ENCODE results near the gene KCNMA1. TPM values are rescaled to one million over a fixed set of nuclear protein-coding genes. Genes with fewer than 3 reads are reported as not detected.

Gene KCNMA1
- total RNA-seq, 1 experiment from 2014 or later: 1.8 TPM

DNA sequence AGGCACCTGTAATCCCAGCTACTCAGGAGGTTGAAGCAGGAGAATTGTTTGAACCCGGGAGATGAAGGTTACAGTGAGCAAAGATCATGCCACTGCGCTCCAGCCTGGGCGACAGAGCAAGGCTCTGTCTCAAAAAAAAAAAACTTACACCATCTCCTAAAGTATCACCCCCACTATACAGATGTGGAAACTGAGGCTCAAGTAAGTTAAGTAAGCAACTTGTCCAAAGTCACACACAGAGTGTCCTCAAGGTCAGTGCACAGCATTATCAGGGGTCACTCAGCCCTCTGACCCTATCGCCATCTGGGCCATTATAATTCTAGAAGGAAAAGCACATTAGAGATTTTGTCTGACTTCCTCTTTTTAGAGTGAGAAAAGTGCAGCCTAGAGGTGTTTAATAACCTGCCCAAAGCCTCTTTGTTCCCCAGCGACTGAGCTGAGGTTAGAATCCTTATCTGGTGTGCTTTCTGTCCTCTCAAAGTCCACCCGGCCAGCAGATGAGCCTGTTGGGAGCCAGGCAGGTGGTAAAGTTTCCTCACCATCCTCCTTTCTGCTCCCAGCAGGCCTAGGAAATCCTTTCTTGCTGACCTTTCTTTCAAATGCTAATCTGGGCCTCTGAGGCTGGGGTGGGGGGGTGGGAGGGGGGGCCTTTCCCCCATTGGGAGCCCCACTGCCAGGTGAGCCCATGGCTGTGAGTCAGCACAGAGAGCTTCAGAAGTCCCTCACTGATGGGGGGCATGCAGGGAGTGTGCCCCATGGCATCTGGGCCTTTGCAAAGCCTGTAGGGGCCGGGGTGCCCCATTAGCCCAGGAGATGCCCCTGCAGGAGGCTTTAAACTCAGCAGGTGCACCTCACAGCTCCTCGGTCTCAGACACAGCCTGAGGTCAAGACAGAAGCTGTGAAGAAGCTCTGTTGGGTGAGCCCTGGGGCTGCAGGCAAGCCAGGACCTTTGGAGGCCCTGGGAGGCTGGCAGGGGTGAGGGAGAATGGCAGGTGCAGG lies 12.0 kb upstream of the KCNMA1 start:
- Histone ChIP-seq H3K4me3 (no peak overlapping the region), H3K4me1 (replicated peaks) (no peaks in the 10 kb centered on the region), H3K27ac (no peak overlapping the region), H3K27me3 (replicated peaks) (no peaks in the 10 kb centered on the region), H3K9me3 (replicated peaks) (0 out of 2 replicates have a peak, but pooled peaks cover 3% of the 10 kb centered on the region), H3K36me3 (no peaks in the 10 kb centered on the region)
- DNase-seq (ENCODE audit: low read depth in 1 of 2, low spot score in 2 of 2): no peak

DNA sequence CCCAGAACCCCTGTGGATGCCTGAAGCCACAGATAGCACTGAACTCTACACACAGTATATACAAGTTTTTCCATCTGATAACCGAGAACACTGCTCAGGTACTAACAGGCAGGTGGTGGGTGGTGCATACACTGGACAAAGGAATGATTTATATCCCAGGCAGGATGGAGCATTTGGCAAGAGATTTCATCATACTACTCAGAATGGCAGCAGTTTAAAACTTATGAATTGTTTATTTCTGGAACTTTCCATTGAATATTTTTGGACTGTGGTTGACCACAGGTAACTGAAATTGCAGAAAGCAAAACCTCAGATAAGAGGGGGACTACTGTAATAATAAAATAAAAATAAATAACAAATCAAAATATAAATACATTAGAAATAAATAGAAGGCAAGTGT lies 10.9 kb upstream of the KCNMA1 start:
- DNase-seq (ENCODE audit: low read depth in 1 of 2, low spot score in 2 of 2): no peak

DNA sequence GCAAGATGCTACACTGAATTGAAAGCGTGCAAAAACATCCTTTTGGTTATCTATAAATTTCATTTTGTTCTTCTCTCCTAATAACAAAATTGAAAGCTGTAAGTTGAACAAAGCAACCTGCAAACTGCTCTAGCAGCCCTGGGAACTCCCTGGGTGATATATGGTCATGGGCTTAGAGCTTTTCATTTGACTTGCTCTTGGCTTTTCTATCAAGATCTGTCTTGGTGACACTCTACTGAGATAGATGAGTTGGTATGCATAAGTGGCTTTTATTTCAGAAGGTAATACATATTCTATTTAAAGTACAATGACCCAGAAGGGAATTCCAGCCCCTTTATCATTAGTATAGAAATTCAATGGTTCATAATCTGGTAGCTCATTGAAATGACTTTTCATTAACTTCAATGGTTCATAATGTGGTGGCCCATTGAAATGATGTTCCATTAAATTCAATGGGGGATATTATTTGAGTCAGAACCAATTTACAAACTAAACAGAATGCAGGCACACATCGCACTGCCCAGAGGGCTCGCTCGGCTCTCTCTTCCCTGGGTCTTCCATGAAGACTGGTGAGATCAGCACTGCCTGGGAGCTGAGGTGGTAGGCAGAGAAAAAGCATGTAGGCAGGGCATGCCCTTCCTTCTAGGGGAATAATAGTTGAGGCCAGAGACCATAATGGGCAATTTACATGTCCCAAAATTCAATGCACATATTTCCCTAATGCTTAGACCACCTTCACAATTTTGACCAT lies 10.1 kb upstream of the KCNMA1 start:
- no peak for DNase-seq (ENCODE audit: low read depth in 1 of 2, low spot score in 2 of 2)
- H3K4me3 ChIP-seq: no peak overlapping the region
- H3K4me1 ChIP-seq (replicated peaks): no peaks in the 10 kb centered on the region
- H3K27me3 ChIP-seq (replicated peaks): no peaks in the 10 kb centered on the region
- H3K36me3 ChIP-seq: no peaks in the 10 kb centered on the region
- no peak overlapping the region for H3K27ac ChIP-seq
- no peaks in the 10 kb centered on the region for H3K9me3 ChIP-seq (replicated peaks)

More for the DNA sequence above, 10.9 kb upstream of the KCNMA1 start:
- Histone ChIP-seq H3K4me1 (replicated peaks) (no peaks in the 10 kb centered on the region), H3K4me3 (no peak overlapping the region), H3K9me3 (replicated peaks) (0 out of 2 replicates have a peak, but pooled peaks cover 3% of the 10 kb centered on the region), H3K27ac (no peak overlapping the region), H3K27me3 (replicated peaks) (no peaks in the 10 kb centered on the region), H3K36me3 (no peaks in the 10 kb centered on the region)

DNA sequence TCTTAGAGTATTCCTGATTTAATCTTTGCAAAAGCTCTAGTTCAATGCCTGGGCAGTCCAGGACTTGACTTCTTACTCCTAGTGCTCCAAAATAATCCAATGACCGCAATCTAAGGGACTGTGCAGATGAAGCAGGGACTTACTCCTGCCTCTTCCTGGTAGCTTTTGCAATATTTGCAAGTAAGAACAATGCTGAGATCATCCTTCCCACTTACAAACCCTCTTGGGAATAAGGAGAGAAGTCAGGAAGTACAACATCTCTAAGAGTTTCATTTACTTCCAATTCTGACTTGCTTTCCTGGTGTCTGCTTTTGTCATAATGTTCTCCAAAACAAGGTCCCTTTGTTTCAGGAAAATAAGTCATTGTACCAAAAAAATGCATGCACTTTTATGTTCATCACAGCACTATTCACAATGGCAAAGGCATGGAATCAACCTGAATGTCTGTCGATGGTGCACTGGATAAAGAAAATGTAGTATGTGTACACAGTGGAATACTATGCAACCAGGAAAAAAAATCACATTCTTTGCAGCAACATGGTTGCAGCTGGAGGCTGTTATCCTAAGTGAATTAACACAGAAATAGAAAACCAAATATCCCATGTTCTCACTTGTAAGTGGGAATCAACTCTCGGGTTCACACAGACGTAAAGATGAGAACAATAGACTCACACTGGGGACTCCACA lies 7.1 kb upstream of the KCNMA1 start:
- H3K27ac ChIP-seq: no peak overlapping the region
- H3K4me3 ChIP-seq: no peak overlapping the region
- H3K9me3 ChIP-seq (replicated peaks): no peaks in the 10 kb centered on the region
- no peaks in the 10 kb centered on the region for H3K36me3 ChIP-seq
- no peak for DNase-seq (ENCODE audit: low read depth in 1 of 2, low spot score in 2 of 2)
- H3K4me1 ChIP-seq (replicated peaks): no peaks in the 10 kb centered on the region
- no peaks in the 10 kb centered on the region for H3K27me3 ChIP-seq (replicated peaks)

DNA sequence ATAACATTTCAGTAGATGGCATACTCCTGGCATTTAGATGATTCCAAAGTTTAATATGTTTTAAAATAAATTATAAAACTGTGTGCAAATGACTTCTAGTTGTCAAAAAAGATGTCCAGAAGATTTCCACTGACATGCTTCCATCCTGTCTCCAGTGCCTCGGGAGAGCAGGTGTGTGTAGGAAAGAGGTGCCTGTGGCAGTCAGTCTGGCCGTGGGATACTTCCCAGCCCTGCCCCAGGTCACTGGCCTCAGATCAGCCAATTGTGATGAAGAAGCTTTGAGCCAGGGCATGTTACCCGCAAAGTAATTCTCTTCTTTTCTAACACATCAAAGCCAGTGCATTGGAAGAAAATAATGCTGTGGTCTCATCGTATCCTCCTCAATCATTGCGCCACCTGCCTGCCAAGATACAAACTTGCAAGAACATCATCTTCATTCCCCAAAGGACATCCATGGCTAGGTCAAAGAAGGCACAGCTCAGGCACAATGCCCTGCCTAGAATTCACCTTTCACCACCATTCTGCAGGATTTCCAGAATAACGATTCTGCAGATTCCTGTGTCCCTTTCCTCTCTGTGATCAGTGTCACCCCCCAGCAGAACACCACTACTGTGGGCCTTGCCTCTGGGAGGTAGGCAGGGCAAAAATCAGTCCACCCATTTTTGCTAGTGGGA lies 6.3 kb upstream of the KCNMA1 start:
- H3K9me3 ChIP-seq (replicated peaks): no peaks in the 10 kb centered on the region
- H3K36me3 ChIP-seq: no peaks in the 10 kb centered on the region
- H3K4me3 ChIP-seq: no peak overlapping the region
- peaks cover 2% of the 10 kb centered on the region; the same call in 1 of the 2 replicates for H3K27me3 ChIP-seq (replicated peaks)
- no peaks in the 10 kb centered on the region for H3K4me1 ChIP-seq (replicated peaks)
- no peak overlapping the region for H3K27ac ChIP-seq
- DNase-seq (ENCODE audit: low read depth in 1 of 2, low spot score in 2 of 2): peak; percentile 48 to 54

DNA sequence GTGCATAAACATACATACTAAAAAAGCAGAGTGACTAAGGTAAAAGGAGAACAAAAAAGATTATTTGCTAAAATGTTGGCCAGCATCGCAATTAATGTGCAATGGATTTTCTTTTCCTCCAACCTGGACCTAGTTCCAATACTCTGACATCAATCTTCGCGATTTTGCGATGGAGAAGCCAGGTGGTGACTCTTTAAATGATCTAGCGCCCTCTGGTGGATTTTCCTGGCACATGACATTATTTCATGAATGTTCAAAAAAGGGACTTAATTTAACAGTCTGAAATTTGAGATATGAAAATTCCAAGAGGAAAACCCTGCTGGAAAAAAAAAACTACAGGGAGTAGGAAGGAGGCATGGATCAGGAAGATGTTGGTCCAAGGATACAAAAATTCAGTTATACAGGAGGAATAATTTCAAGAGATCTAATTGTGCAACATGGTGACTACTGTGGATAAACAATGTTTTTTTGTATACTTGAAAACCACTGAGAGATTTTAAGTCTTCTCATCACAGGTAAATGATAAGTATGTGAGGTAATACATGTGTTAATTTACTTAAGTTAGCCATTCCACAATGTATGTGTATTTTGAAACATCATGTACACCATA lies 4.3 kb upstream of the KCNMA1 start:
- peak; percentile 72 to 79 for DNase-seq (ENCODE audit: low read depth in 1 of 2, low spot score in 2 of 2)
- Histone ChIP-seq H3K4me1 (replicated peaks) (peaks cover 14% of the 10 kb centered on the region), H3K27me3 (replicated peaks) (peaks cover 17% of the 10 kb centered on the region), H3K27ac (no peak overlapping the region), H3K9me3 (replicated peaks) (no peaks in the 10 kb centered on the region; the same call in 1 of the 2 replicates), H3K36me3 (no peaks in the 10 kb centered on the region), H3K4me3 (no peak overlapping the region)

DNA sequence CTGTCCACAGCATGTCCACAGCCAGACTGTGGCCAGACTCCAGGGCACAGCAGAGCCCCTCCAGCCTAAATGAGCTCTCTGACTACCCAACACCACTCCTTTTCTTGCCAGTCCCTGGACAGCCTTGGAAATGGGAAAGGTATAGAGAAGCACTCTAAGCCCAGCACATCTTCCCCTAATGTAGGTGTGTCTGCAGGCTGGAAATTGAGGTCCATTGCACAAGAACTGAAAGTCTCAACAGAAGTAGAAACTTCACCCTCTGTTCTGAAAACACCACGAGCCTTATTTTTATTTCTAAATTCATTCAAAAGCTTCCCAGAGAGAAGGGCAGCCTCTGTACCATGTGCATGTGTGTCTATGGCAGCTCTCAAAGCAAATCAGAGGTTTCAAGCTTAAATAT lies 3.7 kb upstream of the KCNMA1 start:
- no peaks in the 10 kb centered on the region; the same call in 1 of the 2 replicates for H3K9me3 ChIP-seq (replicated peaks)
- H3K27ac ChIP-seq: no peak overlapping the region
- no peaks in the 10 kb centered on the region for H3K36me3 ChIP-seq
- H3K4me1 ChIP-seq (replicated peaks): peaks cover 19% of the 10 kb centered on the region
- no peak overlapping the region for H3K4me3 ChIP-seq
- H3K27me3 ChIP-seq (replicated peaks): peaks cover 22% of the 10 kb centered on the region
- DNase-seq (ENCODE audit: low read depth in 1 of 2, low spot score in 2 of 2): no peak

DNA sequence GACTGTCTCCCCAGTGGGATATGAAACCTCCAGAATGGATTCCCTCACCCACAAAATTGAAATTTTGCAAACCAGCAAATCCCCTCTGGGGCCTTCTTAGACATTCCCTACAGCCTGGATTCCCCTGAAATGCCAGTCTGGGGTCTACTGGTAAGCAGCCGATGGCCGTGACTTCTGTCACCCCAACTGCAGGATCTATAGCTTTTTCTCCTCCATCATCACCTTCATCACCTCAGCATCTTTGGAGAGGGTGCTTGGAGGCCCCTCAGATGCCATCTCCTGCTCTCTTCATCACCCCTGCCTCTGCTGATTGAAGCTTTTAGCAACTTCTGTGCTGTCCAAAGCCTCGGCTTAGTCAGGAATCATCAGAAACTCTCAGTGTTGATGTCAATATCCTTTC lies 2.6 kb upstream of the KCNMA1 start:
- no peak overlapping the region for H3K4me3 ChIP-seq
- H3K27ac ChIP-seq: no peak overlapping the region
- H3K36me3 ChIP-seq: no peaks in the 10 kb centered on the region
- H3K4me1 ChIP-seq (replicated peaks): peaks cover 23% of the 10 kb centered on the region
- no peak for DNase-seq (ENCODE audit: low read depth in 1 of 2, low spot score in 2 of 2)
- H3K9me3 ChIP-seq (replicated peaks): no peaks in the 10 kb centered on the region; the same call in 1 of the 2 replicates
- peaks cover 29% of the 10 kb centered on the region for H3K27me3 ChIP-seq (replicated peaks)

DNA sequence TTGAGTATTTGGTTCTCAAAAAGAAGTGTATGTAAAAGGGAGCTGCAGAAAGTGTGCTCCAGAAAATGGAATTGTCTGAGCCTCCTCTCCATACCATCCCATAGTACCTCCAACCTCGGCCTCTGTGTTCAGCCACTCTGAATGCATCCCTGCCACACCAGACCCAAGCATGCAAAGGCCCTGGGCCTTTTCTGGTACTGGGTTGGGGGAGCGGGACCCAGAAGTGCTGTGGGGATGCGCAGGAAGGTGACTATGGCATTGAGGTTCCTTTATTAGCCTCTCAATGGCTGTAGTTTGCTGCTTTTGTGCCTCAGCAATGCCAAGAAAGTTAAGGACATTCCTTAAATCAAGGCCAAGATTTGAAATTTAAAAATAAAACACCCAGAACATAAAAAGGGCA lies 2.1 kb upstream of the KCNMA1 start:
- Histone ChIP-seq H3K27me3 (replicated peaks) (peaks cover 29% of the 10 kb centered on the region), H3K27ac (no peak overlapping the region), H3K36me3 (no peaks in the 10 kb centered on the region), H3K9me3 (replicated peaks) (no peaks in the 10 kb centered on the region; the same call in 1 of the 2 replicates), H3K4me3 (no peak overlapping the region), H3K4me1 (replicated peaks) (peaks cover 23% of the 10 kb centered on the region)
- no peak for DNase-seq (ENCODE audit: low read depth in 1 of 2, low spot score in 2 of 2)

DNA sequence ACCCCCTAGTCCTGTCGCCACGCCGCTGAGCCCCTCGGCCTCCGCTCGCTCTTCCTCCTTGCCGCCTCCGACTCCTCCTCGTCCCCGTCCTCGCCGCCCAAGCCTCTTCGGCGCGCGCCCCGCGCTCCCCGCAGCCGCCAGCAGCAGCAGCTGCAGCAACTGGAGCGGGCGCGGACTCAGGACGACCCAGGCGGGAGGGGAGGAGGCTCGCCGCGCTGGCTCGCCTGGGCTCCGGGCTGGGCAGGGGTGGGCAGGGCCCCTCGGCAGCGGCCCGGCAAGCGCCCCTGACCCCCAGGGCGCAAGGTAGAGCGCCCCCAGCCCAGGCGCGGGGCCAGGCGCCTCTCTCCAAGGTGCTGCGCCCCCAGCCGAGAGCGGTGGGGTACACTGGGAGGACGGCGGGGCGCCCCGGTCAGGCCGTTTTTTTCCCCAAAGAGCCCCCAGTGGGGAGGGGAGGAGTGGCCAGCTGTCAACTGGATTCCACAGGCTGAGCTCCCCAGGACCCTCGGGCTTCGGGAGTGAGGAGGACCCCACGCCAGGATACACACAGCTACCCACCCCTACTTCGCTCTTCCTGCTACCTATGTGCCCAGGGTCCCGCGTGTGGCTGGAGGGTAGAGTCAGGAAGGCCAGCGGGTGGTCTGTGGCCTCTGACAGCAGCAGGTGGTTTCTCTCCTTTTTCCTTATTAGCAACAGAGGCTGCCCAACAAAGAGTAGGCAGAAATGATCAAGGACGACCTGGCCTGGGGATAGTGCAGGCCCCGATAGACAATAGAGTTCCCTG lies 903 bp upstream of the KCNMA1 start:
- peak; percentile 49 to 52 for DNase-seq (ENCODE audit: low read depth in 1 of 2, low spot score in 2 of 2)
- Histone ChIP-seq H3K4me1 (replicated peaks) (peaks cover 23% of the 10 kb centered on the region), H3K27me3 (replicated peaks) (peaks cover 29% of the 10 kb centered on the region), H3K9me3 (replicated peaks) (no peaks in the 10 kb centered on the region; the same call in 1 of the 2 replicates), H3K36me3 (no peaks in the 10 kb centered on the region), H3K4me3 (peak overlapping the region; percentile 54), H3K27ac (no peak overlapping the region)

DNA sequence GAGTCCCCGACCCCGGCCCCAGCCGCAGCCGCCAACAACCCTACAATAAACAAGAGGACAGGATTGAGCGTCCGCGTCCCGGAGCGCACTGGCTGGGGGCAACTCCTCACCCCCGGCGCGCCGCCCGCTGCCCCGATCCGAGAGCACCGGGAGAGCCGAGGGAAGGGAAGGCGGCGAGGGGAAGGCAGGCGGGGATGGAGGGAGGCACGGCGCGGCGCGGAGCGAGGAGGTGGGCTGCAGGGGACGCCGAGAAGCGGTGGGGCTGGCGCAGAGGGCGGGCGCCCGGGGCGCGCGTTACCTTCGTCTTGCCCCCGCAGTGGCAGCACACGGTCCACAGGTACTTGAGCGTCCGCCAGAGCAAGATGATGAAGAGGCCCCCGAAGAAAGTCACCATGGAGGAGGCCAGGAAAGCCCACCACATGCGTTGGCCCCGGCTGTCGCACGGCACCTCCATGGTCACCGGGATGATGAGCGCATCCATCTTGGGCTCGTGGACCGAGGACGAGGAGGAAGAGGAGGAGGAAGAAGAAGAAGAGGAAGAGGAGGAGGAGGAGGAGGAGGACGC lies 559 bp downstream of the KCNMA1 start:
- peaks cover 23% of the 10 kb centered on the region for H3K4me1 ChIP-seq (replicated peaks)
- H3K36me3 ChIP-seq: no peaks in the 10 kb centered on the region
- peaks cover 29% of the 10 kb centered on the region for H3K27me3 ChIP-seq (replicated peaks)
- no peak overlapping the region for H3K27ac ChIP-seq
- peak overlapping the region; percentile 54 for H3K4me3 ChIP-seq
- peak in 1 of 2 experiments; percentile 46 for DNase-seq (ENCODE audit: low read depth in 1 of 2, low spot score in 2 of 2)
- H3K9me3 ChIP-seq (replicated peaks): no peaks in the 10 kb centered on the region; the same call in 1 of the 2 replicates

Measured in SJSA1 (cell line).